Stimulated activated CD8-positive, alpha-beta memory T cell treated with anti-CD3 and anti-CD28 coated beads, Interleukin-7, amount 100 ng/mL, for 24 hours (primary cell): ENCODE results near the gene LRRC8E.
"Not testable (repeated sequence)": the region's sequence is repeated elsewhere in the genome, so short reads cannot be mapped to it uniquely, and the experiment has no call there.

ENCODE experiments used
- DNase-seq: peaks from one replicate; pipeline ENCODE4 v3.0.0-alpha.2; 2020; ENCODE audit warnings: low read depth

The LRRC8E gene

GRCh38 chr19:7908742-7909461 lies 20.6 kb downstream of the LRRC8E start:
- no peak for DNase-seq

- DNase-seq = no peak
Observed at GRCh38 chr19:7909471-7910067, 21.3 kb downstream of the LRRC8E start.

GRCh38 chr19:7910321-7911161 lies 22.2 kb downstream of the LRRC8E start:
- no peak for DNase-seq

- DNase-seq = no peak
Observed at GRCh38 chr19:7911508-7912143, 23.3 kb downstream of the LRRC8E start.

- no peak for DNase-seq
Observed at GRCh38 chr19:7912144-7912696, 23.9 kb downstream of the LRRC8E start.

GRCh38 chr19:7912697-7913564 lies 24.6 kb downstream of the LRRC8E start:
- DNase-seq = no peak

GRCh38 chr19:7913652-7914051 lies 25.3 kb downstream of the LRRC8E start:
- DNase-seq = no peak

- DNase-seq = no peak
Observed at GRCh38 chr19:7914099-7914498, 25.8 kb downstream of the LRRC8E start.

- DNase-seq = no peak
Observed at GRCh38 chr19:7914598-7915045, 26.3 kb downstream of the LRRC8E start, which contains the start of gene TGFBR3L. TGFBR3L (plus strand) TSS chr19:7914830.

GRCh38 chr19:7915250-7916102 lies 27.2 kb downstream of the LRRC8E start:
- no peak for DNase-seq

GRCh38 chr19:7916103-7916954 lies 28.0 kb downstream of the LRRC8E start:
- DNase-seq = no peak

- no peak for DNase-seq
Observed at GRCh38 chr19:7916955-7917266, 28.6 kb downstream of the LRRC8E start.

GRCh38 chr19:7917267-7918061 lies 29.2 kb downstream of the LRRC8E start:
- DNase-seq = peak; percentile 35

- DNase-seq = not testable (repeated sequence)
Observed at GRCh38 chr19:7918062-7918614, 29.8 kb downstream of the LRRC8E start.

GRCh38 chr19:7918615-7919421 lies 30.5 kb downstream of the LRRC8E start:
- DNase-seq = no peak

GRCh38 chr19:7919610-7920518 lies 31.6 kb downstream of the LRRC8E start, which contains the start of gene SNAPC2:
SNAPC2 (plus strand) TSS chr19:7920338; CDS start chr19:7920367, 29 bp downstream.
- DNase-seq = peak; percentile 91
